OCI-LY7 (cell line): ENCODE results near the gene KRTAP5-7.

Experiments
- CTCF ChIP-seq: fragments of 200-600 bp; sonication (generic); conservative IDR thresholded peaks from 2 replicates; pipeline ENCODE4 v1.5.1; 2014; ENCODE audit warnings: mild to moderate bottlenecking, antibody characterized with exemption, low read length, moderate library complexity, mixed read lengths
- EZH2phosphoT487 ChIP-seq: fragments of 200-600 bp; sonication (generic); IDR thresholded peaks from 2 replicates; pipeline ENCODE4 v1.6.1; 2018; ENCODE audit warnings: low read depth, borderline replicate concordance, mild to moderate bottlenecking, mixed run types, antibody characterized with exemption, low read length, moderate library complexity, mixed read lengths

- no peak for TF ChIP-seq CTCF
- no peak for TF ChIP-seq EZH2phosphoT487
Observed at GRCh38 chr11:71544525-71545214, 17.6 kb downstream of the KRTAP5-7 start.
